Measurements from ENCODE around the gene LBP. TPM values are rescaled to one million over a fixed set of nuclear protein-coding genes. Genes with fewer than 3 reads are reported as not detected.
"Not testable (repeated sequence)": the region's sequence is repeated elsewhere in the genome, so short reads cannot be mapped to it uniquely, and the experiment has no call there.

Gene LBP
- total RNA-seq, 3 donors from 2014 or later: 0.10 to 0.18 (median 0.14) TPM

DNA sequence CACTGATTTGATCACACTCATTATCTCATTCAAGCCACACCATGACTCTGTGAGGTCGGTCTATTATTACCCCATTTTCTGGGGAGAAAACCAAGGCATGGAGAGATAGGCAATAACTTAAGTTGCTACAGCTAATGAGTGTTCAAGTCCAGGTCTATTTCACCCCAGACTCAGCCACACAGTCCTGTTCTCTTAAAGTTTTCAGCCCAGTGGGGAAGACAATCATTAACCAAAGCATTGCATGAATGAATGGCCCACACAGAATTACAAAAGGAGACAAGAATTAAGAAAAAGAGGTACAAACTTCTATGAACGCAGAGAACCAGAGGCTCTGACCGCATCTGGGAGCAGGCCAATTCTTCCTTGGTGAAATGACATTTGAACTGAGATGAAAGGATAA, 35.2 kb upstream of the LBP start:
- no peak for ATAC-seq
- DNase-seq: no peak
- no peaks in the 10 kb centered on the region for H3K36me3 Mint-ChIP-seq (ENCODE audit: insufficient read depth)
- peaks cover 33% of the 10 kb centered on the region for H3K27me3 Mint-ChIP-seq (ENCODE audit: low read depth)
- no peak overlapping the region for H3K4me3 Mint-ChIP-seq
- no peaks in the 10 kb centered on the region for H3K9me3 Mint-ChIP-seq
- H3K4me1 Mint-ChIP-seq (ENCODE audit: low read depth): no peaks in the 10 kb centered on the region

DNA sequence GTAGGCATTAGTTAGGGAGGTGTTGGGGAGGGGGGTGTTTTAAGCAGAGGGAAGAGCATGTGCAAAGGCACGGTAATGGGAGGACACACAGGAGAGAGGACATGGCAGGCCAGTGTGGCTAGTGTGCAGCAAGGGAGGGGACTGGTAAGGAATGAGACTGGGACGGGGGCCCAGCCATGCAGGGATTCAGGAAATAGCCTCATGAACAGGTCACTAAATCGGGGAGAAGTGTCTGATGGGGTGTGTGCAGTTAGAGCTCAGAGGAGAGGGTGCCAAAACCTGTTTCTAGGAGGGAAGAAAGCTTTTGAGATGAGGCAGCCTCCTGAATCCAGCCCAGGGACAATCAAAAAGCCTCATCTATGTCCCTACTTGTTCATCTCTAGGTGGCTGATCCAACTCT, 34.8 kb upstream of the LBP start:
- Mint-ChIP-seq H3K9me3 (no peaks in the 10 kb centered on the region), H3K27me3 (ENCODE audit: low read depth) (peaks cover 31% of the 10 kb centered on the region), H3K36me3 (ENCODE audit: insufficient read depth) (no peaks in the 10 kb centered on the region), H3K4me3 (no peak overlapping the region), H3K4me1 (ENCODE audit: low read depth) (no peaks in the 10 kb centered on the region)
- DNase-seq: no peak
- no peak for ATAC-seq

- Mint-ChIP-seq H3K9me3 (no peaks in the 10 kb centered on the region), H3K36me3 (ENCODE audit: insufficient read depth) (no peaks in the 10 kb centered on the region), H3K27me3 (ENCODE audit: low read depth) (peaks cover 28% of the 10 kb centered on the region), H3K4me3 (no peak overlapping the region), H3K4me1 (ENCODE audit: low read depth) (no peaks in the 10 kb centered on the region)
- DNase-seq: no peak
- no peak for ATAC-seq
Observed at GRCh38 chr20:38313676-38314075, 32.6 kb upstream of the LBP start.

DNA sequence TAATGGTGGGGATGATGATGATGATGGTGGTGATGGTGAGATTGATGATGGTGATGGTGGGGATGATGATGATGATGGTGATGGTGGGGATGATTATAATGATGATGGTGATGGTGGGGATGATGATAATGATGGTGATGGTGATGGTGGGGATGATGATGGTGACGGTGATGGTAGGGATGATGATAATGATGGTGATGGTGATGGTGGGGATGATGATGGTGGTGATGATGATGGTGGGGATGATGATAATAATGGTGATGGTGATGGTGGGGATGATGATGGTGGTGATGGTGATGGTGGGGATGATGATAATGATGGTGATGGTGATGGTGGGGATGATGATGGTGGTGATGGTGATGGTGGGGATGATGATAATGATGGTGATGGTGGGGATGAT, 31.9 kb upstream of the LBP start:
- not testable (repeated sequence) for DNase-seq; H3K9me3 Mint-ChIP-seq; ATAC-seq; H3K4me3 Mint-ChIP-seq; H3K36me3 Mint-ChIP-seq (ENCODE audit: insufficient read depth); H3K4me1 Mint-ChIP-seq (ENCODE audit: low read depth)
- peaks cover 23% of the 10 kb centered on the region for H3K27me3 Mint-ChIP-seq (ENCODE audit: low read depth)

- DNase-seq: no peak
- H3K9me3 Mint-ChIP-seq: no peaks in the 10 kb centered on the region
- H3K36me3 Mint-ChIP-seq (ENCODE audit: insufficient read depth): no peaks in the 10 kb centered on the region
- peaks cover 27% of the 10 kb centered on the region for H3K27me3 Mint-ChIP-seq (ENCODE audit: low read depth)
- no peak overlapping the region for H3K4me3 Mint-ChIP-seq
- ATAC-seq: no peak
- no peaks in the 10 kb centered on the region for H3K4me1 Mint-ChIP-seq (ENCODE audit: low read depth)
Observed at GRCh38 chr20:38315290-38315966, 30.9 kb upstream of the LBP start.

DNA sequence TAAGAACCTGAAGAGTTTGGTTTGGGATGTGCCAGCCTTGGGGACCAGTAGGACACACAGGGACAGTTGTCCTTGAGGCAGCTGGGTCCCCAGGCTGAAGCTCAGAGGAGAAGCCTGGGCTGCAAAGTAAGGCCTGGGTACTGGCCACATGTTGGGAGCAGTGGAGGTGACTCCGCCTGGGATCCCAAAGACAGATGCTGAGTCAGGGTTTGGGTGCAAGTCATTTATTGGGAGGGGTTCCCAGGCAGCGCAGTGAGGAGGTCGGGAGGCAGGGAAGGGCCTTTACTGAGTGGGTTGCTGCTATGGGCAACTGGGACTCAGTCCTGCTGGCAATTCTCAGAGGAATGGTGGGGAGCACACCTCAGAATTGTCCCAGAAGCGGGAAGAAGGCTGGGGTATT, 29.9 kb upstream of the LBP start:
- no peaks in the 10 kb centered on the region for H3K4me1 Mint-ChIP-seq (ENCODE audit: low read depth)
- H3K27me3 Mint-ChIP-seq (ENCODE audit: low read depth): peaks cover 26% of the 10 kb centered on the region
- ATAC-seq (no peak), DNase-seq (no peak)
- H3K36me3 Mint-ChIP-seq (ENCODE audit: insufficient read depth): no peaks in the 10 kb centered on the region
- no peak overlapping the region for H3K4me3 Mint-ChIP-seq
- H3K9me3 Mint-ChIP-seq: no peaks in the 10 kb centered on the region

DNA sequence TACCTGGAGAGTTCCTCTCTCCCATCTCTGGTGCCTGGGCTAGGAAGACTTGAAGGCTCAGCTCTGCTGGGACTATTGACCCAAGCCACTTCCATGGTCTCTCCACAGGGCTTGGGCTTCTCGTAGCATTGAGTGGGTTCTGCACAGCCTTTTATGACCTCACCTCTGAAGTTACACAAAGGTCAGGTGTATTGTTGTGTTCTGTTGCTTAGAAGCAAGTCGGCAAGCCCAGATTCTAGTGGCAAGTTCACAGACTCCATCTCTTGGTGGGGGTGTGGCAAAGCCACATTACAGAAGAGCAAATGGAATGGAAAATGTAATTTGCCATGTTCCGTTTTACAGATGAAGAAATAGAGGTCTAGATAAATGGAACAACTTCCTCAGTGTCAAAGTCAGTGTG, 28.9 kb upstream of the LBP start:
- H3K4me1 Mint-ChIP-seq (ENCODE audit: low read depth): no peaks in the 10 kb centered on the region
- no peaks in the 10 kb centered on the region for H3K9me3 Mint-ChIP-seq
- H3K4me3 Mint-ChIP-seq: no peak overlapping the region
- peaks cover 25% of the 10 kb centered on the region for H3K27me3 Mint-ChIP-seq (ENCODE audit: low read depth)
- no peak for DNase-seq
- ATAC-seq: no peak
- H3K36me3 Mint-ChIP-seq (ENCODE audit: insufficient read depth): no peaks in the 10 kb centered on the region

GRCh38 chr20:38320221-38320620, 26.1 kb upstream of the LBP start:
- no peaks in the 10 kb centered on the region for H3K4me1 Mint-ChIP-seq (ENCODE audit: low read depth)
- DNase-seq: no peak
- H3K4me3 Mint-ChIP-seq: no peak overlapping the region
- no peak for ATAC-seq
- peaks cover 27% of the 10 kb centered on the region for H3K27me3 Mint-ChIP-seq (ENCODE audit: low read depth)
- H3K36me3 Mint-ChIP-seq (ENCODE audit: insufficient read depth): no peaks in the 10 kb centered on the region
- H3K9me3 Mint-ChIP-seq: no peaks in the 10 kb centered on the region

DNA sequence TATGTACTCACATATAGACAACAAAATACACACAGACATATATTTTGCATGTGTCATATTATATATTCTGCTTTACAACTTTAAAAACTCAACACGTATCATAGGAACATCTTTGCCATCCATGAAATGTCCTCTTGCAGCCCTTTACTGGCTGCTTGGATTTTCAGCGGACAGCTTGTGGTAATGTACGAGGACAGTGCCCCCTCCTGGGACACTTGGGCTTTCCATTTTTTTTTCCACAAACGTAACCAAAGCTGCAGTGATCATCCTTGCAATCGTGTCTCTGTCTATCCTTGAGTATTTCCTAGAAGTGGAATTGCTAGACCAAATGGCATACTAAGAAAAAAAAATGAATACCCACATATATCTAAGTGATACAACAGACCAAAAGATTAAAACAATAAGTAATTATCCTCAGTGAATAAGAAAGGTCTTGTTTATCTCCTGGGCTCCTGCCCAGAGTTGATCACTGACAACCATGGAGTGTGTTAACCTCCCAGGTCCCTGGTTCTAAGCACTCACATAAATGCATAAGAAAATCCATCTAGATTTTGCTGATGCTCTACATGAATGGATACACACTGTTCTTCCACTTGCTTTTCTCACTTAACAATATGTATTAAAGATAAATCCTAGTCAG, 24.2 kb upstream of the LBP start:
- Mint-ChIP-seq H3K4me1 (ENCODE audit: low read depth) (no peaks in the 10 kb centered on the region), H3K4me3 (no peak overlapping the region), H3K36me3 (ENCODE audit: insufficient read depth) (no peaks in the 10 kb centered on the region), H3K27me3 (ENCODE audit: low read depth) (peaks cover 22% of the 10 kb centered on the region), H3K9me3 (no peaks in the 10 kb centered on the region)
- ATAC-seq (no peak), DNase-seq (no peak)

DNA sequence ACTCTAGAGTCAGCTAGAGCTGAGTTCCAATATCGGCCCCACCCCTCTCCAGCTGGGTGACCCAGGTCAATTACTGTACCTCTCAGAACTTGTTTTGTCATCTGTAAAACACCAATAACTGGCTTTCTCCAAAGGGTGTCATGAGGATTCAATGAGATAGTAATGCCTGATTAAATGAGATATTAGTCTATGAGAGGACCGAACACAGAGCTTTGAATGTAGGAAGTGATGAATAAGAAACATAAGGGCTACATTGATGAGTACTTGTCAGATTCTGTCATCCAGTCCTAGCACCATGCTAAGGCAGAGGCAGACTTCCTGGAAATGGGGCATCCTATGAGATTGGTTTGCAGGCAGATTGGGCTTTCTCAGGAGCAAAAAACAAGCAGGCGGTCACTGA, 22.1 kb upstream of the LBP start:
- DNase-seq (no peak), ATAC-seq (no peak)
- Mint-ChIP-seq H3K9me3 (no peaks in the 10 kb centered on the region), H3K4me3 (no peak overlapping the region), H3K36me3 (ENCODE audit: insufficient read depth) (no peaks in the 10 kb centered on the region), H3K27me3 (ENCODE audit: low read depth) (peaks cover 21% of the 10 kb centered on the region), H3K4me1 (ENCODE audit: low read depth) (no peaks in the 10 kb centered on the region)

GRCh38 chr20:38325167-38325566, 21.1 kb upstream of the LBP start:
- Mint-ChIP-seq H3K9me3 (no peaks in the 10 kb centered on the region), H3K4me3 (no peak overlapping the region), H3K36me3 (ENCODE audit: insufficient read depth) (no peaks in the 10 kb centered on the region), H3K27me3 (ENCODE audit: low read depth) (peaks cover 17% of the 10 kb centered on the region), H3K4me1 (ENCODE audit: low read depth) (no peaks in the 10 kb centered on the region)
- no peak for DNase-seq
- no peak for ATAC-seq

DNA sequence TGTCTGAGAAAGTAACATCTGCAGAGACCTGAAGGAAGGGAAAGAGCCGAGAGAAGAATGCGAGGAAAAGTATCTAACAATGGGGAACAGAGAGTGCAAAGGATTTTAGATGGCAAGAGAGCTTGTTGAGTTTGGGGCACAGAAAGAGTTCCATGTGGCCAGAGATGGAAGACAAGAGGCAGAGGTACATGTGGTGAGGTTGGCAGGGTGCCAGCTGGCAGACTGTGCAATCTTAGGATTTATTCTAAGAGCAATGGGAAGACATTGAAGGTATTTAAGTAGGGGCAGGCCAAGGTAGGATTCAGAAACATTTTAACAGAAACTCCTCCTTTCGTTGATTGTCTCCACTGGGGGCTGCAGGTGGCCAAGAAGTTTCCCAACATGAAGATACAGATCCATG, 20.4 kb upstream of the LBP start:
- ATAC-seq (no peak), DNase-seq (no peak)
- H3K4me3 Mint-ChIP-seq: no peak overlapping the region
- H3K36me3 Mint-ChIP-seq (ENCODE audit: insufficient read depth): no peaks in the 10 kb centered on the region
- peaks cover 12% of the 10 kb centered on the region for H3K27me3 Mint-ChIP-seq (ENCODE audit: low read depth)
- H3K4me1 Mint-ChIP-seq (ENCODE audit: low read depth): no peaks in the 10 kb centered on the region
- no peaks in the 10 kb centered on the region for H3K9me3 Mint-ChIP-seq

DNA sequence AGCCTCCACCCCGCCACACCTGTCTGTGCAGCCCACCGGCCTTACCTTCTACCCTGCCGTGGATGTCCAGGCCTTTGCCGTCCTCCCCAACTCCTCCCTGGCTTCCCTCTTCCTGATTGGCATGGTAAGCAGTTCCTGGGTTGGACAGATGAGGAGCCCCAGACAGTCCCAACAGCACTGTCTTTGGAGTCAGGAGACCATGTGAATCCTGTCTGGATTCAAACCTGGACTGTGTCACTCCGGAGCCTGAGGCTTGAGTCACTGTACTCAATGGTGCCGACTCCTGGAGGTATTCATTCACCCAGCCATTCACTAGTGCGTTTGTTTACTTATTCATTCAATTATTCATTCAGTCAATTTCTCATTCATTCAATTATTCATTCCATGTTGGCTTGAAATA, 20.0 kb upstream of the LBP start:
- Mint-ChIP-seq H3K4me1 (ENCODE audit: low read depth) (no peaks in the 10 kb centered on the region), H3K27me3 (ENCODE audit: low read depth) (peaks cover 11% of the 10 kb centered on the region), H3K36me3 (ENCODE audit: insufficient read depth) (no peaks in the 10 kb centered on the region), H3K4me3 (no peak overlapping the region), H3K9me3 (no peaks in the 10 kb centered on the region)
- DNase-seq (no peak), ATAC-seq (no peak)

DNA sequence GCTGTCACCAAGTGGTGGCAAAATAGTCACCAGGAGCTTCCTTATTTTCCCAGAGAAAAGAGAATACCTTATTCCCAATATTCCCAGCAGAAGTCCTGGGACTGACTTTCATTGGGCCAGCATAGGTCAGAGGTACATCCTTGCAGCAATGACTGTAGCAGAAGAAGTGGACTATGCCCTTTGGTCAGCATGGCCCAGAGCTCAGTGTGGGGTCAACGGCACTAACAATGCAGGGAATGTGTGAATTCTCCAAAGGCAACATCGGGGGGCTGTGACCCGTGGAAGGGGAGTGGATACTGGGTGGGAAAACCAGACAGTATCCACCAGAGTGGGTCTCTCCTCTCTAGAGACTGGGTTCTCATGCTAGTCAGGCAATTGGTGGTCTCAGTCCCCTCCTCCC, 15.6 kb upstream of the LBP start:
- no peaks in the 10 kb centered on the region for H3K4me1 Mint-ChIP-seq (ENCODE audit: low read depth)
- H3K9me3 Mint-ChIP-seq: no peaks in the 10 kb centered on the region
- no peak overlapping the region for H3K4me3 Mint-ChIP-seq
- no peak for ATAC-seq
- no peak for DNase-seq
- H3K36me3 Mint-ChIP-seq (ENCODE audit: insufficient read depth): no peaks in the 10 kb centered on the region
- H3K27me3 Mint-ChIP-seq (ENCODE audit: low read depth): peaks cover 6% of the 10 kb centered on the region

- Mint-ChIP-seq H3K36me3 (ENCODE audit: insufficient read depth) (no peaks in the 10 kb centered on the region), H3K9me3 (no peaks in the 10 kb centered on the region), H3K4me3 (no peak overlapping the region), H3K27me3 (ENCODE audit: low read depth) (peaks cover 9% of the 10 kb centered on the region), H3K4me1 (ENCODE audit: low read depth) (no peaks in the 10 kb centered on the region)
- ATAC-seq: no peak
- no peak for DNase-seq
Observed at GRCh38 chr20:38331245-38331644, 15.0 kb upstream of the LBP start.
